Esophagus squamous epithelium (tissue), 5 donors: ENCODE measurements around the gene ANK2. TPM values are rescaled to one million over a fixed set of nuclear protein-coding genes. Genes with fewer than 3 reads are reported as not detected.
A peak's percentile ranks its signal among the peaks of the same experiment; 100 is the strongest.

Experiments
- DNase-seq: peaks from one replicate; lab custom pipeline; 2025; lab: John Stamatoyannopoulos, UW
- H3K27ac ChIP-seq, 4 donors: fragments of 200-600 bp; sonication (generic); one replicate each; pipeline ENCODE4 v1.5.1; 2016 to 2019; ENCODE audit warnings: mild to moderate bottlenecking in 1 of 4
- H3K27me3 ChIP-seq, 4 donors: fragments of 200-600 bp; sonication (generic); 1 replicate in 3 of 4; 2 replicates in 1 of 4; pipeline versions ENCODE4 v1.5.1 to v1.6.0; 2017 to 2021; ENCODE audit warnings: antibody characterized with exemption in 1 of 4
- H3K36me3 ChIP-seq, 3 donors: fragments of 200-600 bp; sonication (generic); one replicate each; pipeline ENCODE4 v1.5.1; 2016 to 2019
- H3K4me1 ChIP-seq, 3 donors: fragments of 200-600 bp; sonication (generic); one replicate each; pipeline ENCODE4 v1.5.1; 2017 to 2019
- H3K4me3 ChIP-seq, 4 donors: fragments of 200-600 bp; sonication (generic); 1 replicate in 3 of 4; 2 replicates in 1 of 4; pipeline ENCODE4 v1.5.1; 2016 to 2019; ENCODE audit warnings: mild to moderate bottlenecking in 2 of 4, moderate library complexity in 1 of 4
- H3K9me3 ChIP-seq, 3 donors: fragments of 200-600 bp; sonication (generic); one replicate each; pipeline ENCODE4 v1.5.1; 2016 to 2019
- CTCF ChIP-seq, 6 experiments: fragments of 450-650 bp in 4 of 6; fragments of 200-600 bp in 2 of 6; sonication (generic) in 2 of 6; IDR thresholded peaks; one replicate each; pipeline ENCODE4 v1.5.1; 2016 to 2019; ENCODE audit warnings: antibody characterized with exemption in 6 of 6, mild to moderate bottlenecking in 4 of 6, moderate library complexity in 4 of 6
- POLR2A ChIP-seq, 4 donors: fragments of 450-650 bp; IDR thresholded peaks; one replicate each; pipeline ENCODE4 v1.6.1; 2017; ENCODE audit warnings: antibody characterized with exemption in 4 of 4, mild to moderate bottlenecking in 4 of 4, moderate library complexity in 3 of 4
- WGBS, 2 donors: methylation state at CpG; one replicate each; pipeline ENCODE4 v1.1.5; 2018; 5-methylcytosine and 5-hydroxymethylcytosine counted together
- intact Hi-C: fragments of 100-400 bp; cut with DNase I; formaldehyde crosslinking; loops from one replicate; pipeline ENCODE4 v1.15.0; 2022
- total RNA-seq, 4 donors: library from RNA; depleted of rRNA; stranded (reverse); fragments of >200 nt; gene quantifications; one replicate each; pipeline ENCODE4 v1.1.0, GENCODE V29; 2016
- donor health status: DM: yes; HTN: yes; CAD: no.

ANK2 gene
- total RNA-seq, 4 donors from 2014 or later, result 1.4 to 20.8 (median 9.6) TPM

DNA sequence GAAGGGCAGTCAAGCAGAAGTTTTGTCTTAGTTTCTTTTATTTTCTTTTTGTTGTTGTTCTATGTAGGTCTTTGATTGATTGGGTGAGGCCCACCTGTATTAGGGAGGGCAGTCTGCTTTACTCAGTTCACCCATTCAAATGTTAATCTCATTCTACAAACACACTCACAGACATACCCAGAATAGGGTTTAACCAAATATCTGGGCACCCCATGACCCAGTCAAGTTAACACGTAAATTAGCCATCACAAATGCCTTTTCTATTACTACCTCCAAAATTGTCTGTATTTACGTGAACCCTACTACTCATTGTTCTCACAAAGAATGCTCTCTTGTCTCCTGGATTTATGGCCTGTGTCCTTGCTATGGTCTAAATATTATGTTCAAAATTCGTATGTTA is 339.7 kb downstream of the ANK2 start:
- no peak overlapping the region for H3K4me3 ChIP-seq
- no peaks in the 10 kb centered on the region for H3K36me3 ChIP-seq
- H3K9me3 ChIP-seq, result no peaks in the 10 kb centered on the region
- peaks cover 9 to 25% (median 12%) of the 10 kb centered on the region in 3 donors for H3K4me1 ChIP-seq
- intact Hi-C loops, result no loop called here
- no peak for DNase-seq
- TF ChIP-seq POLR2A (IDR thresholded peaks at IDR 0.05), result no peak
- TF ChIP-seq CTCF (IDR thresholded peaks at IDR 0.05), result no peak
- 93 to 94% methylated on average over 3 of the region's 3 CpGs for WGBS, 2 donors
- H3K27me3 ChIP-seq, result no peaks in the 10 kb centered on the region
- H3K27ac ChIP-seq, result no peak overlapping the region

DNA sequence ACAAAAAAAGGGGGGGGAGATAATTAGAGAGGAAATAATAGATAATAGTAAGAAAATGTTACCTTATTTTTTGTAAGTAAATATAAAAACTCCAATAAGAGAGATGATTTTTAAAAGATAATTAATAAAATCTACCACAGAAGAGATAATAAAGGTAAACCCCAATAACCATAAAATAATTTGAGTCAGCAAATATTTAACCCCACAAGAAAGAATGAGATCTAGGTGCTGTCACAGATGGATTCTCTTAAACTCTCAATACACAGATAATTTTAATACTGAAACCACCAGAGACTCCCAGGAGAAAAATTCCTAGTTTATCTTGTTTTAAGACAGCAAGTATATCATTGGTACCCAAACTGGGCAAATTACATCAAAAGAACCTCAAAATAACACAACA is 341.4 kb downstream of the ANK2 start:
- intact Hi-C loops, result no loop called here
- no peak overlapping the region for H3K27ac ChIP-seq
- no peak for DNase-seq

DNA sequence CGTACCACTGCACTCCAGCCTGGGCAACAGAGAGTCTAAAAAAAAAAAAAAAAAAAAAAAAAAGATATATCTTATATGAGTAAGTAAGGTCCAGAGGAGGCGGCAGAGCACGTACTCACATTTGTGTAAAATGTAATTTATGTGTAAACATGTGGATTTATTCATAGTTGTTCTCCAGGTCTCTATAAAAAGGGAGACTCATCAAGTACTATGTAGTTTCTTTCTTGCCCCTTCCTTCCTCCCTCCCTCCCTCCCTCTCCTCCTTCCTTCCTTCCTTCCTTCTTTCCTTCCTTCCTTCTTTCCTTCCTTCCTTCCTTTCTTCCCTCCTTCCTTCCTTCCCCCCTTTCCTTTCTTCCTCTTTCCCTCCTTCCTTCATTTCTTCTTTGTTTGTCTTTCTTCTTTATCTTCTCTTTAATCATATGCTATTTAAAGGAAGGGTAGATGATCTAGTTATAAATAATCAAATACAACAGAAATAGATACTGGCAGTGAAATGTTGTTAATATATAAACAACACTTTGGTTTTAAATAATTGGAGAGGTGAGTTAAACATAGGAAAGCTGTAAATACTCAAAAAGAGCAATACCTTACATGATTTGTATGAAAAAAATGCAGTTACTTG is 344.8 kb downstream of the ANK2 start:
- intact Hi-C loops, result no loop called here
- 57 to 74% methylated on average over 3 of the region's 3 CpGs for WGBS, 2 donors
- Histone ChIP-seq H3K4me3 (no peak overlapping the region), H3K36me3 (no peaks in the 10 kb centered on the region), H3K27ac (no peak overlapping the region), H3K4me1 (peaks cover 0 to 18% (median 4%) of the 10 kb centered on the region in 3 donors), H3K9me3 (no peaks in the 10 kb centered on the region), H3K27me3 (no peaks in the 10 kb centered on the region)
- no peak for TF ChIP-seq POLR2A (IDR thresholded peaks at IDR 0.05)
- no peak for TF ChIP-seq CTCF (IDR thresholded peaks at IDR 0.05)
- DNase-seq, result no peak

More for the DNA sequence above, 341.4 kb downstream of the ANK2 start:
- no peaks in the 10 kb centered on the region for H3K9me3 ChIP-seq
- peaks cover 0 to 18% (median 0%) of the 10 kb centered on the region in 3 donors for H3K4me1 ChIP-seq
- no peaks in the 10 kb centered on the region for H3K36me3 ChIP-seq
- H3K4me3 ChIP-seq, result no peak overlapping the region
- H3K27me3 ChIP-seq, result no peaks in the 10 kb centered on the region
- TF ChIP-seq CTCF (IDR thresholded peaks at IDR 0.05) (no peak), POLR2A (IDR thresholded peaks at IDR 0.05) (no peak)

DNA sequence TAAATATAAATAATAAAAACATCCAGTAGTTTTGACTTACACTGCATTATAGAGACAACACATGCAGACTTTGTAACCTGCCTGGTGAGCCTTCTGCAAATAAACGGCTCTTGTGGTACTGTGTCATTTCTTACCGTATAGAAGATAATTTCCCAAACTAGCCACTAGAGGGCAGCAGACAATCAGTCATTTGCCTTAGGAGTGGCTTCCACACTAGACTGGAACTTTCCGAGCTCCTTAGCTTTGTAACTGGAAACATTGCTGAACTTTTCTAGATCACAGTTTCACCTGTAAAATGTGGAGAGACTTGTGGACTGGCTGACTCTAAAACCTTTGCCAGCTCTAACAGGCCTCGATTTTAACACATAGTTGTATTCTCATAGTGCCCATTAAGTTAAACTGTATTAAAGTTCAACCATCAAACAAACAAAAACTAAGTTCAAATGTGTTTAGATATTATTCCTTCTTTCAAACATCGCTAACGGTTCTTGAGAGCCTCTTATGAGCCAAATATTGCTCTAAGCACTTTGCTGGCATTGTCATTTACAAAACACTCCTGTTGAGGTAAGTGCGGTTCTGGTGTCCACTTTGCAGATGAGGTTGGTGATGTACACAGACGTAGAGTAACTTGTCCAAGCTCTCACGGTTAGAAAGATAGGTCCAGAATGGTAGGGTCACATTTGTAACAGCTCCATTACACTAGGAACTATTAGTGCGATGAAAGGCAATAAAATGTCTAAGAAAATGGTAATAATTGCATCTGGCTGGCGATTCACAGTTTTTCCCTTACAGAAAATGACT is 345.5 kb downstream of the ANK2 start:
- Histone ChIP-seq H3K27ac (peak overlapping the region in 1 of 4 donors; percentile 10), H3K36me3 (no peaks in the 10 kb centered on the region), H3K4me3 (no peak overlapping the region), H3K4me1 (peaks cover 0 to 18% (median 4%) of the 10 kb centered on the region in 3 donors), H3K9me3 (no peaks in the 10 kb centered on the region), H3K27me3 (no peaks in the 10 kb centered on the region)
- WGBS, 2 donors, result 51% methylated on average over 11 of the region's 11 CpGs
- intact Hi-C loops, result loop anchor here (5.0 kb wide), 1 partner anchor 987 kb away; no protein-coding TSS in a partner anchor
- TF ChIP-seq POLR2A (IDR thresholded peaks at IDR 0.05) (no peak), CTCF (IDR thresholded peaks at IDR 0.05) (peak; percentile 80 to 92 (median 90))
- DNase-seq, result no peak

GRCh38 chr4:113397114-113397701 is 347.8 kb downstream of the ANK2 start:
- intact Hi-C loops, result loop anchor here (5.0 kb wide), 1 partner anchor 985 kb away; no protein-coding TSS in a partner anchor
- Histone ChIP-seq H3K27ac (no peak overlapping the region), H3K4me3 (no peak overlapping the region), H3K9me3 (no peaks in the 10 kb centered on the region), H3K36me3 (no peaks in the 10 kb centered on the region), H3K27me3 (no peaks in the 10 kb centered on the region), H3K4me1 (peaks cover 0 to 18% (median 4%) of the 10 kb centered on the region in 3 donors)
- TF ChIP-seq POLR2A (IDR thresholded peaks at IDR 0.05) (no peak), CTCF (IDR thresholded peaks at IDR 0.05) (no peak)
- 64 to 78% methylated on average over 4 of the region's 5 CpGs for WGBS, 2 donors
- no peak for DNase-seq
